HepG2 (cell line): ENCODE measurements around the gene VPS52. TPM values are rescaled to one million over a fixed set of nuclear protein-coding genes. Genes with fewer than 3 reads are reported as not detected.

Experiments
- CREB1 ChIP-seq, 2 experiments: fragments of 450-650 bp in 1 of 2; IDR thresholded peaks; 2 replicates each; pipeline ENCODE4 v1.6.1; 2016 to 2017; ENCODE audit warnings: control low read depth in 1 of 2, mild to moderate bottlenecking in 1 of 2, missing compliant biosample characterization in 1 of 2, missing genetic modification characterization in 1 of 2
- FOSL1 ChIP-seq: sonication (generic); formaldehyde crosslinking; IDR thresholded peaks from 2 replicates; pipeline ENCODE4 v1.9.0; 2021; ENCODE audit warnings: missing genetic modification reagents, borderline replicate concordance
- FOXO4 ChIP-seq: sonication (generic); formaldehyde crosslinking; conservative IDR thresholded peaks from 2 replicates; pipeline ENCODE4 v1.8.1; 2023; ENCODE audit warnings: missing genetic modification reagents
- GATA4 ChIP-seq: sonication (generic); IDR thresholded peaks from 2 replicates; pipeline ENCODE4 v1.6.1; 2016; ENCODE audit warnings: antibody characterized with exemption, low read depth, borderline replicate concordance
- HES4 ChIP-seq: sonication (generic); formaldehyde crosslinking; IDR thresholded peaks from 2 replicates; pipeline ENCODE4 v1.9.0; 2021; ENCODE audit warnings: mild to moderate bottlenecking, missing genetic modification reagents, borderline replicate concordance
- KDM4B ChIP-seq: sonication (generic); formaldehyde crosslinking; IDR thresholded peaks from 2 replicates; pipeline ENCODE4 v1.4.0; 2020; ENCODE audit warnings: missing genetic modification reagents
- LBX2 ChIP-seq: sonication (generic); formaldehyde crosslinking; IDR thresholded peaks from 2 replicates; pipeline ENCODE4 v1.5.0; 2020; ENCODE audit warnings: missing genetic modification reagents, mild to moderate bottlenecking, borderline replicate concordance
- LCORL ChIP-seq, 2 experiments: fragments of 450-650 bp in 1 of 2; sonication (generic) in 1 of 2; formaldehyde crosslinking in 1 of 2; IDR thresholded peaks; 2 replicates each; pipeline versions ENCODE4 v1.5.0 to v1.6.1; 2017 to 2020; ENCODE audit warnings: antibody characterized with exemption in 1 of 2, missing genetic modification reagents in 1 of 2
- NFKBIZ ChIP-seq: IDR thresholded peaks from 2 replicates; pipeline ENCODE4 v1.6.1; 2018; ENCODE audit warnings: missing genetic modification reagents, missing compliant biosample characterization
- PATZ1 ChIP-seq: sonication (generic); formaldehyde crosslinking; IDR thresholded peaks from 2 replicates; pipeline ENCODE4 v1.4.0; 2020; ENCODE audit warnings: missing genetic modification reagents
- SMARCC2 ChIP-seq: fragments of 450-650 bp; IDR thresholded peaks from 2 replicates; pipeline ENCODE4 v1.6.1; 2017; ENCODE audit warnings: antibody characterized with exemption, mild to moderate bottlenecking
- TEF ChIP-seq: sonication (generic); formaldehyde crosslinking; IDR thresholded peaks from 2 replicates; pipeline ENCODE4 v1.5.0; 2020; ENCODE audit warnings: missing genetic modification reagents
- THRA ChIP-seq: sonication (generic); formaldehyde crosslinking; IDR thresholded peaks from 2 replicates; pipeline ENCODE4 v1.4.0; 2020; ENCODE audit warnings: missing genetic modification reagents, borderline replicate concordance
- ZFP36L1 ChIP-seq: sonication (generic); formaldehyde crosslinking; IDR thresholded peaks from 2 replicates; pipeline ENCODE4 v1.8.0; 2022; ENCODE audit warnings: mild to moderate bottlenecking, missing genetic modification reagents, moderate library complexity
- ZNF530 ChIP-seq: sonication (generic); formaldehyde crosslinking; IDR thresholded peaks from 2 replicates; pipeline ENCODE4 v1.5.0; 2020; ENCODE audit warnings: low read depth, mild to moderate bottlenecking, missing genetic modification reagents
- ZNF616 ChIP-seq: sonication (generic); formaldehyde crosslinking; IDR thresholded peaks from 2 replicates; pipeline ENCODE4 v1.5.0; 2020; ENCODE audit warnings: low read depth, mild to moderate bottlenecking, missing genetic modification reagents
- ZNF629 ChIP-seq: sonication (generic); formaldehyde crosslinking; conservative IDR thresholded peaks from 2 replicates; pipeline ENCODE4 v1.5.0; 2020; ENCODE audit warnings: missing genetic modification reagents
- ZNF761 ChIP-seq: sonication (generic); formaldehyde crosslinking; conservative IDR thresholded peaks from 2 replicates; pipeline ENCODE4 v1.4.0; 2020; ENCODE audit warnings: mild to moderate bottlenecking, missing genetic modification reagents
- ZUFSP ChIP-seq: sonication (generic); formaldehyde crosslinking; IDR thresholded peaks from 2 replicates; pipeline ENCODE4 v1.9.0; 2021; ENCODE audit warnings: missing genetic modification reagents, mild to moderate bottlenecking, borderline replicate concordance
- polyA plus RNA-seq, 8 experiments: library from polyadenylated mRNA; depleted of rRNA in 3 of 8; stranded (reverse) in 7 of 8; unstranded in 1 of 8; fragments of >200 nt; fragmentation: Illumina TruSeq in 4 of 8; extraction: Trizol in 4 of 8; gene quantifications; 2 replicates each; pipeline versions ENCODE4 v1.2.1 to v1.2.3, GENCODE V29; 2011 to 2016; ENCODE audit warnings: low read depth in 4 of 8, missing spikeins in 1 of 8, mixed read lengths in 1 of 8; ENCODE audit not compliant: insufficient read depth in 1 of 8
- total RNA-seq, 5 experiments: library from RNA; depleted of rRNA; stranded (reverse); fragments of >200 nt; fragmentation: Illumina TruSeq; extraction: Trizol; gene quantifications; 2 replicates each; pipeline ENCODE4 v1.2.3, GENCODE V29; 2016; ENCODE audit warnings: low read depth in 1 of 5
- TF ChIP-seq, protein P1 (sequence below): sonication (generic); formaldehyde crosslinking; IDR thresholded peaks from 2 replicates; pipeline ENCODE4 v1.8.0; 2022; ENCODE audit warnings: missing genetic modification reagents, mild to moderate bottlenecking, borderline replicate concordance

VPS52 gene
- total and polyA plus RNA-seq, 2 of the 13 experiments (the other 11 are each of a cell fraction or from before 2014, with no cell fraction given), result 48.9 to 85.5 TPM

DNA sequence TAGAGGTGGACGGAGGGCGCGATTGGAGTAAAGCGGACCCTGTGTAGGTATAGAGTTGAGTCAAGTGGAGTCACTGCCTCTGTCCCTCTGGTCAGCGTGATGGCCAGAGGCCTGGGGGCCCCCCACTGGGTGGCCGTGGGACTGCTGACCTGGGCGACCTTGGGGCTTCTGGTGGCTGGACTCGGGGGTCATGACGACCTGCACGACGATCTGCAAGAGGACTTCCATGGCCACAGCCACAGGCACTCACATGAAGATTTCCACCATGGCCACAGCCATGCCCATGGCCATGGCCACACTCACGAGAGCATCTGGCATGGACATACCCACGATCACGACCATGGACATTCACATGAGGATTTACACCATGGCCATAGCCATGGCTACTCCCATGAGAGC, 70.5 kb downstream of the VPS52 start (continued):
- peak; percentile 31; the same call in 1 of the 2 replicates for TF ChIP-seq PATZ1 (CRISPR knock-in tag)
- TF ChIP-seq TEF (CRISPR knock-in tag), result no peak
- TF ChIP-seq LCORL (IDR thresholded peaks at IDR 0.05), result no peak
- TF ChIP-seq LCORL (CRISPR knock-in tag; IDR thresholded peaks at IDR 0.05), result 0 out of 2 replicates have a peak, but pooled peaks have one; percentile 11
- no peak for TF ChIP-seq ZFP36L1
- TF ChIP-seq FOSL1, result no peak
- no peak for TF ChIP-seq CREB1 (IDR thresholded peaks at IDR 0.05)
- TF ChIP-seq CREB1 (CRISPR knock-in tag; IDR thresholded peaks at IDR 0.05), result no peak
- peak; percentile 78; the same call in 1 of the 2 replicates for TF ChIP-seq FOXO4
- TF ChIP-seq NFKBIZ, result no peak
- TF ChIP-seq GATA4, result no peak
- no peak for TF ChIP-seq ZUFSP (CRISPR knock-in tag)
- no peak for TF ChIP-seq ZNF629
- 0 out of 2 replicates have a peak, but pooled peaks have one; percentile 25 for TF ChIP-seq ZNF616 (CRISPR knock-in tag)
- 0 out of 2 replicates have a peak, but pooled peaks have one; percentile 4 for TF ChIP-seq KDM4B (CRISPR knock-in tag)
- no peak for TF ChIP-seq ZNF761 (CRISPR knock-in tag)
- no peak for TF ChIP-seq SMARCC2
- no peak for TF ChIP-seq THRA (CRISPR knock-in tag)
- 0 out of 2 replicates have a peak, but pooled peaks have one; percentile 42 for TF ChIP-seq LBX2 (CRISPR knock-in tag)
- peak; percentile 44; the same call in 1 of the 2 replicates for TF ChIP-seq HES4 (CRISPR knock-in tag)
- 0 out of 2 replicates have a peak, but pooled peaks have one; percentile 46 for TF ChIP-seq ZNF530
- TF ChIP-seq, protein P1, sequence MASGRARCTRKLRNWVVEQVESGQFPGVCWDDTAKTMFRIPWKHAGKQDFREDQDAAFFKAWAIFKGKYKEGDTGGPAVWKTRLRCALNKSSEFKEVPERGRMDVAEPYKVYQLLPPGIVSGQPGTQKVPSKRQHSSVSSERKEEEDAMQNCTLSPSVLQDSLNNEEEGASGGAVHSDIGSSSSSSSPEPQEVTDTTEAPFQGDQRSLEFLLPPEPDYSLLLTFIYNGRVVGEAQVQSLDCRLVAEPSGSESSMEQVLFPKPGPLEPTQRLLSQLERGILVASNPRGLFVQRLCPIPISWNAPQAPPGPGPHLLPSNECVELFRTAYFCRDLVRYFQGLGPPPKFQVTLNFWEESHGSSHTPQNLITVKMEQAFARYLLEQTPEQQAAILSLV (CRISPR knock-in tag), result peak; percentile 22; the same call in 1 of the 2 replicates
